HEK293T (cell line): ENCODE results near the gene RAMP3.

Source experiments
- BHLHE40 ChIP-seq: fragments of 450-650 bp; IDR thresholded peaks from 2 replicates; pipeline ENCODE4 v1.6.1; 2016; ENCODE audit warnings: mild to moderate bottlenecking, moderate library complexity, borderline replicate concordance
- HDGF ChIP-seq: fragments of 450-650 bp; IDR thresholded peaks from 2 replicates; pipeline ENCODE4 v1.6.1; 2017; ENCODE audit warnings: antibody characterized with exemption, borderline replicate concordance
- NFRKB ChIP-seq: fragments of 450-650 bp; IDR thresholded peaks from 2 replicates; pipeline ENCODE4 v1.6.1; 2016; ENCODE audit warnings: mild to moderate bottlenecking, moderate library complexity
- SP1 ChIP-seq: fragments of 450-650 bp; IDR thresholded peaks from 2 replicates; pipeline ENCODE4 v1.6.1; 2017
- SUZ12 ChIP-seq: fragments of 450-650 bp; IDR thresholded peaks from 2 replicates; pipeline ENCODE4 v1.6.1; 2016; ENCODE audit warnings: mild to moderate bottlenecking
- ZNF384 ChIP-seq: fragments of 450-650 bp; IDR thresholded peaks from 2 replicates; pipeline ENCODE4 v1.6.1; 2016

DNA sequence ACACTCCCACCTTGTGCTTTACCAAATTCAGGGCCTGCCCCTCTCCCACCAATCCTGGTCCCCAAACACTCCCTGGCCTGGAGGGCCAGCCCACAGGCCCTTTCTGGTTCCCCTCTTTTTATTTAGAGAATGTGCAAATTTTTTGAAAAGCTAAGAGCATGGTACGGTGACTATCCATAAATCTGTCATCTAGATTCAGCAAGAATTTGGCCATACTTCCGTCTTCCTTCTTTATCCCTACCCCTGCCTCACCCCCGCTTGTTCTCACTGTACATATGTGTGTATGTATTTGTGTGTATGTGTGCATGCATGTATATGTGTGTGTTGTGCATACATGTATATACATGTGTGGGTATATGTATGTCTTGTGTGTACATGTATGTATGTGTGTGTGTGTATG, 38.0 kb upstream of the RAMP3 start:
- TF ChIP-seq SUZ12 (no peak), BHLHE40 (no peak), ZNF384 (no peak), HDGF (no peak), NFRKB (no peak), SP1 (no peak)
